GM19463 (cell line): Measurements from ENCODE around the gene EFCAB5.
"Not testable (repeated sequence)": the region's sequence is repeated elsewhere in the genome, so short reads cannot be mapped to it uniquely, and the experiment has no call there.

Source experiments
- ATAC-seq: cut with Tn5 transposase; IDR thresholded peaks from one replicate; pipeline ENCODE4 v1.9.1; 2021; ENCODE audit warnings: mild to moderate bottlenecking, moderate library complexity; ENCODE audit not compliant: unreplicated experiment

The EFCAB5 gene

GRCh38 chr17:29941334-29941733, at the start of gene EFCAB5:
Gene EFCAB5 (plus strand): TSS chr17:29941634. CDS start chr17:29941797, 163 bp downstream.
- ATAC-seq: no peak

GRCh38 chr17:29892201-29892600, 49.2 kb upstream of the EFCAB5 start:
- ATAC-seq: no peak

- not testable (repeated sequence) for ATAC-seq
Measured at GRCh38 chr17:29897136-29897535, 44.3 kb upstream of the EFCAB5 start.

- no peak for ATAC-seq
Measured at GRCh38 chr17:29903471-29903870, 38.0 kb upstream of the EFCAB5 start.

- ATAC-seq: no peak
Measured at GRCh38 chr17:29905086-29905878, 36.2 kb upstream of the EFCAB5 start.

- no peak for ATAC-seq
Measured at GRCh38 chr17:29905879-29906167, 35.6 kb upstream of the EFCAB5 start.

GRCh38 chr17:29906969-29907368, 34.5 kb upstream of the EFCAB5 start:
- ATAC-seq: no peak

- ATAC-seq: no peak
Measured at GRCh38 chr17:29909236-29910003, 32.0 kb upstream of the EFCAB5 start.

- ATAC-seq: no peak
Measured at GRCh38 chr17:29911641-29912177, 29.7 kb upstream of the EFCAB5 start.

- ATAC-seq: no peak
Measured at GRCh38 chr17:29914819-29915537, 26.5 kb upstream of the EFCAB5 start.

GRCh38 chr17:29918016-29918415, 23.4 kb upstream of the EFCAB5 start:
- ATAC-seq: no peak

GRCh38 chr17:29918922-29919856, 22.2 kb upstream of the EFCAB5 start:
- no peak for ATAC-seq

GRCh38 chr17:29924786-29925185, 16.6 kb upstream of the EFCAB5 start:
- ATAC-seq: no peak

GRCh38 chr17:29927546-29927945, 13.9 kb upstream of the EFCAB5 start:
- no peak for ATAC-seq

- ATAC-seq: no peak
Measured at GRCh38 chr17:29929006-29929532, 12.4 kb upstream of the EFCAB5 start.

- ATAC-seq: peak; percentile 56
Measured at GRCh38 chr17:29929533-29930408, 11.7 kb upstream of the EFCAB5 start, which contains the start of gene SSH2. Gene SSH2 (minus strand): TSS chr17:29930228. CDS start chr17:29930000, 228 bp downstream.

GRCh38 chr17:29930409-29931010, 10.9 kb upstream of the EFCAB5 start:
- ATAC-seq: no peak

- peak; percentile 81 for ATAC-seq
Measured at GRCh38 chr17:29931231-29931932, 10.1 kb upstream of the EFCAB5 start.
